DMS153 (cell line): ENCODE data around the gene SH3BGRL3.

ENCODE experiments used
- DNase-seq: peaks from one replicate; lab custom pipeline; 2025; lab: John Stamatoyannopoulos, UW

The SH3BGRL3 gene

GRCh38 chr1:26277719-26278118 lies 2.2 kb upstream of the SH3BGRL3 start:
- no peak for DNase-seq

DNA sequence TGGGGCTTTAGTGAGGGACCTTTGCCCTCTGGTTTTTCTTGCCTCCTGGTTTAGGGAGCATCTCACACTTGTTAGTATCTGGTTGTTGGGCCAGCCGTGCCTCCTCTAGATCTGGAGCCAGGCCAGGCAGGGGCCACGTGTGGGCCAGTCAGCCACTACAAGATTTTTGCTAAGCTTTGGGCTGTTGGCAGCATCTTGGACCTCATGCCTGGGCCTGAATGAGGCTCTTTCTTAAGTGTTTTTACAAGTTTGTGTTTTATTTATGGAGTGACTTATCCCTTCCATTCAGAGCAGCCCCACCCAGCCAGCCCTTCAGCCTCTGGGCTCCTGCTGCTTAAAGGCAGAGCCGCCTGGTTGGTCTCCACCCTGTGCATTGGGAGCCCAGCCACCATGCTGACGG lies 1.6 kb upstream of the SH3BGRL3 start:
- DNase-seq: no peak

DNA sequence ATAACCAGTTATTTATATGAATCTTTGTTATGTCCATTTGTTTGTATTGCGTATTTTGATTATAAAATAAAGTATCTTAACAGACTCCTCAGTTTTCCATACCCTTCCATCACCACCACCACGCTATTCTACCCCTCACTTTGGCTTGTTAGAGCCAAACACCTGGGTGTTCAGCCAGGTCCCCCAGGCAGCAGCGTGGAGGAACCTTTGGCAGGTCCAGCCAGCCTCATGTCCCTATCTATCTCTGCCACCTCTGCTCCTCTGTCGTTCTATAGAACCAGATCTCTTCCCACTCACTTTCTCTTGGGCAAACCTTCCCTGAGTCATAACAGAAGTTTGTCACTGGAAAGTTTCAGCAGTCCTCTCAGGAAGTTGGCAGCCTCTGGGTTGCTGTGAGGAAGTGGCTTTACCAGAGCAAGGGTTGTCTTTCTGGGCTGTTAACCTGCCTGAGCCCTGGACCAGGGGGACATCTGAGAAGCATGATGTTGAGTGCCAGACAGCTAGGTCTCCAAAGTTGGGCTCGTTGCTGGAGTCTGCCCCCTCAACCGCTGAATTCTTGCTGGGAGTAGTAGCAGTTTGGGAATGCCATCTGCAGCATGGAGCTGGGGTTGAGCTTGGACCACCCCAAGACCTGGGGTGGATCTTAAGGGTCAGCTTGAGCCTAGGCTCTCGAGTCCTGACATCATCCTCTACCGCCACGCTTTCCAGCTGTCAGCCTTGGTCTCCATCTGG lies 996 bp upstream of the SH3BGRL3 start:
- no peak for DNase-seq

DNA sequence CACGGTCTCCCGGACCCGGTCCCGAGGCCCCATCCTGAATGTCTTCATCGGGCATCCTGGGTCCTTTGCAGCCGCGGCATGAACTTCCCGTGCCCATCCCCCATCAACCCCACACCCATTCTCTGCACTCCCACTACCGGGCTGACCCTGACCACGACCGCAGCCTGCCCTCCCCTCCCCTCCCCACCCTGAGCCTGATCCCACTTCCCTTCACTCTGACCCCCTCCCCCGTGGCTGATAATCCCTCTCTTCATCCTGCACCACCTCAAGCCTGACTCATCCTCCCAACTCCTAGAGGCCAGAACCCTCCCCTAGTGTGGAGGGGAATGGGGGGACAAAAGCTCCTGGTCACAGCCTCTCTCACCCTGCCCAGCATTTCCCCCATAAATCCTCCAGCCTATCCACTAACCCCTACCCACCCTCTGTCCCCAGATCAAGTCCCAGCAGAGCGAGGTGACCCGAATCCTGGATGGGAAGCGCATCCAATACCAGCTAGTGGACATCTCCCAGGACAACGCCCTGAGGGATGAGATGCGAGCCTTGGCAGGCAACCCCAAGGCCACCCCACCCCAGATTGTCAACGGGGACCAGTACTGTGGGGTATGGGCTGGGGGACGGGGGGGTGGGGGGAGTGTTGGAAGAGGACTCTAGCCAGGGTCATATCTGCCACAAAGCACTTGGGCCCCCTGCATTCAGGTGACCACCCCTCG lies 602 bp downstream of the SH3BGRL3 start:
- no peak for DNase-seq

GRCh38 chr1:26281091-26281958 lies 1.4 kb downstream of the SH3BGRL3 start:
- no peak for DNase-seq

- no peak for DNase-seq
Observed at GRCh38 chr1:26281971-26282370, 2.1 kb downstream of the SH3BGRL3 start.

GRCh38 chr1:26282401-26282918 lies 2.6 kb downstream of the SH3BGRL3 start:
- DNase-seq: no peak

- DNase-seq: no peak
Observed at GRCh38 chr1:26283279-26283853, 3.5 kb downstream of the SH3BGRL3 start.

DNA sequence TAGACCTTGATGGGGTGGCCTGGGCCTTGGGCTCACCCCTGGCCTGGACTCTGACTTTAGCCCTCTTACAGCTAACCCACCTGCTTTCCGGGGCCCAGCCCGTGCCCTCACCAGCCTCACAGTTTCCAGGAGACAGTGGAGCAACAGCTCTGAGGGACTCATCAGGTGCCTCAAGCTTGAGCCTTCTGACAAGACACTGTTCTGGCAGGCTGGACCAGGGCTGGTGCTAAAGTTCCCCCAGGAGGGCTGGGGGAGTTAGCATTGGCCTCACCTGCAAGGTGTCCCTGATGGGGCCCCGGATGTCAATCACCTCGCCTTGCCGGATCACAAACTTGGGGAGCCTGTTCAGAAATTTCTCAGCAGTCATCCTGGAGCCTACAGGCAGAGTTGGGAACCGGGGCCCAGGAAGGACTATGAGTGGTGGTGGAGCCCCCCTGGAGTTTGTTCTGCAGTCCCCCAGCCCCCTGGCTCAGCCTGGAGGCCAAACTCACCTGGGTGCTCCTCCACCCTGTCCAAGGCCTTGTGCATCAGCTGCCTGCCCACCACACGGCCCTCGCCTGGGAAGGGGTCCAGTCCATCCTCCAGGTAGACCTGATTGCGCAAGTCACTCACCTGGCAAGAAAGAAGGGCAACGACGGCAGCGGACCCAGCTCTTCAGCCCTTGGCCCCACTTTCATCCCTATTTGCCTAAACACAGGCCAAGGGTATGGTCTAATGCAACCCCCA lies 4.1 kb downstream of the SH3BGRL3 start:
- DNase-seq: no peak

DNA sequence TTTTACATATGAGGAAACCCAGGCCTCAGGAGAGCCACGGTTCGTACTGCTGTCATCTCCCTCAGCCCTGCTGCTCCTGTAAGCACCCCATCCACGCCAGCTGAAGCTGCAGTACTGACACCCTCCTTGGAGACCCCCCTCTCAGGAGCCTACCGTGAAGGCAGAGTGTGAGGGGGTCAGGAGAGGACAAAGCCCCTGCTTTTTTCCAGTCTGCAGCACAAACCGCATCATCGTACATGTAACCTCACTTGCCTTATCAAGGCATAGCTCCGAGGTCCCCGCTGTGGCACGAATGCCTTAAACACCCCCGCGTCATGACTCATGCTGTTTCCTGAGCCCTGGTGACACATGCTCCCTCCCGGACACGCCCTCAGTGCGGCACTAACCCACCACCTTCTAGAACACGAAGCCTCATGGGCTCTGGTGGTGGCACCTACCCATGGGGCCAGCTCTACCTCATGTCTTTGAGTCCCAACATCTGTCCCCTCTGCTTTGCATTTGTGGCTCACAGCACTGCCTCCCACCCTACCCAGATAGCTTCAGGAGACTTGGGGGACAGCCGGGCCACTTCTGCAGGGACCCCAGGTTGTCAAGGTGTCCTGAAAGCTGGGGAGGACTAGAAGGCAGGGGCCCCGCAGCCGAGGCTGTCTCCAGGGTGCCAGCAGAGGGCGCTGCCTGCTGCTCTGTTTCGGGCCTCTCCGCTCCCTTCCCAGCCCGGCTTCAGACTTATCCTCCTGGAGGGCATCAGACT lies 4.9 kb downstream of the SH3BGRL3 start:
- DNase-seq: no peak

DNA sequence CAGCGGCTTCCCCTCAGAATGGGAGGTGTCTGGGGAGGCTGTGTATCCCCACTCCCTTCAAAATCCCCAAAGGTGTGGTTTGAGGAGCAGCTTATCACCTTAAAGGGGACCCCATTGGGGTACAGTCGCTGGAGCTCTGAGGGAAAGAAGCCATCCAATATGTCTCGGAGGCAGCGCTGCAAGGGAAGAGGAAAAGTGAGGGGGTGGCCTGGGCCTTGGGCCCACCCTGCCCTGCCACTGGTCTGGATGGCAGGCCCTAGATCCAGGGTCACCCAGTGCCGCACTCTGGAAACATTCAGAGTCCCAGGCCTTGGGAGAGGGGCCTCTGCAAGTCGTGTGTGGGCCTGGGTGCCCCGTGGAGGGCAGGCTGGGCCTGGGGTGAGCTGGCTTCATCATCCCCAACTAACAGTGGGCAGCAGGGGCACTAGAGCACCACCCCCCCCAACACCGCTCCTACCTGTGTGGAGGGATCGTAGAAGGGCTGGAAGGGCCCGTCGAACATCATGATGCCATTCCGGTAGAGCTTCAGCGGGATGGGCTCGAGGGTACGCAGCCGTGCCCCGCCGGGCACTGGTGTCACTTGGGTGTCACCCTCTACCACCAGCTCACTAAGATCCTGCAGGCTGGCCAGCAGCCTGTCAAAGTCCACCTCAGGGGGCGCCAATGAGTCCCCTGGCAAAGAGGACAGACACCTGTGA lies 5.6 kb downstream of the SH3BGRL3 start:
- DNase-seq: no peak

DNA sequence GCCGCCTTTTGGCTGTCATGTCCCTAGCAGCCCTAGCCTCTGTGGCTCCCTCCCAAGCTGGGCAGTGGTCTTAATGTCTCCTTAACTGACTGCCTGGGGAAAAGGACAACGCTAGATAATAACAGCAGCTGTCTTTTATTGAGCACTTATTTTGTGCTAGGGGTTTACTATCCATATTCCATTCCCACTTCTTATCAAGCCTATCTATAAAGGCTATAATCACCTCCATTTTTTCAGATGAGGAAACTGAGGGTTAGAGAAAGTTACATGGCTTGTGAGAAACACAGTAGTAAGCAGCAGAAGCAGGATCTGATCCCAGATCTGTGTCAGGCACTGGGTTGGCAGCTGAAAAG lies 6.2 kb downstream of the SH3BGRL3 start:
- no peak for DNase-seq

DNA sequence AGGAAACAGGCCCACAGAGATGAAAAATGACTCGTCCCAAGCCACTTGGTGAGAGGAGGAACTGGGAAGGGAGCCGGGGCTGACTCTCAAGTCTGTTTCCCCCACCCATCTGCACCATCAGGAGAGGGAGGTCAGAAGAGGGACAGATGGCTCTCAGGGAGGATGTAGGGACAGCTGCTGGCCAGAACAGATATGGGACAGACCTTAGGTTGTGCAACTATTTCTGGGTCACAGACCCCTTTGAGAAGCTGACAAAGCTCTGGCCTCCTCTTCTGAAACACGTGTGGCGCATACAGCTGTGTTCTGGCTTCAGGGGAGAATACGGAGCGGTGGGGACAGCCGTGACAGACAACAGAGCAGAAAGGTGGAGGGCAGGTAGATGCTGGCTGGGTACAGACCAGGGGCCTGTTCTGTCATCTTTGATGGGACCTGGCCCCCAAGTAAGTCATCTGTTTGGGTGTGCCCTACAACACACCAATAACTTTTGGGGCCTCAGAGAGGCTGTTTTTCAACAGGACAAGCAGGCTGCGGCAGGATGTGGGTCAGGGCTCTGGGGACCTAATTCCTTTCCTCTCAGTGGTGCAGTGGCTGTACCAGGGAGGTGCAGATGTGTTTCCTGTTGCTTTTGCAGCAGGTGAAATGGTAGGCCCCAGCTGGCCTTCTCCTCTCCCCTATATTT lies 7.3 kb downstream of the SH3BGRL3 start:
- no peak for DNase-seq

- DNase-seq: no peak
Observed at GRCh38 chr1:26287811-26288210, 7.9 kb downstream of the SH3BGRL3 start.

- DNase-seq: no peak
Observed at GRCh38 chr1:26288311-26288941, 8.5 kb downstream of the SH3BGRL3 start.

DNA sequence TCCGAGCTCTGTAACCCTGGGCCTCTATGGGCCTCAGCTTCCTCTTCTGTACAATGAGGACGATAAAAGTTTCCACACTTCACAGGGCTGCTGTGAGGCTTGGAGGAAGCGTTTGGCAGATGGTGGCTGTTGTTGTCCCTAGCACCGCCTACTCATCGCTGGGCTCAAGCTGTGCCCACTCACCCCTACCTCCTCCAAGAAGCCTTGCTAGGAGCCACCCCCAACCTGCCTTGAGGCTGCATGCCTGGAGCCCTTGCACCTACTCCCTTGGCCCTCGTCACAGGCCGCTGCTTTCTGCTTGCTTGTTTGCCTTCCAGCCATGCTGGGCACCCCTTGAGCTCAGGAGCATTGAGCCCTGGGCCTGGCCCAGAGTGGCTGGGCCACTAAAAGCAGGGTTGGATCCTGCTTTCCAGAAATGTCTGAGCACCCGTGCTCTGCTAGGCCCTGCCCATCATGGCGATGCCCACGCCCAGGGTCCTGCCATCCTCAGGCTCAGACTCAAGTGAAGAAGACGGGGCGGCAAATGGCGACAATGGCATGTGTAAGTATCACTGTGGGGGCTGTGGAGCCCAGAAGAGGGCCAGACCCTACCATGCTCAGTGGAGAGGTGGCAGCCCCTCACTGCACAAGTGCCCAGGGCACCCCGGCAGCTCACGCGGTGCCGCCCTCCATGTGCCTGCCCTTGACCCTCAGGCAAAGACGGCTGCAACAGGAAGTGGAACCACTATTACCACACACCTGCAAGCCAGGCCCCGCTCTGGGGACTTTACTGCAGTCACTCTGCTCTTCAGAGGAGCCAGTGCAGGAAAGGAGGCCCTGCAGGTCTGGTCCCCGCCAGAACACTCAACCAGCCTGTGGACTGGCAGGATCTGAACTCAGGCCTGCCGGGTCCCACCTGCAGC lies 9.5 kb downstream of the SH3BGRL3 start:
- DNase-seq: no peak

DNA sequence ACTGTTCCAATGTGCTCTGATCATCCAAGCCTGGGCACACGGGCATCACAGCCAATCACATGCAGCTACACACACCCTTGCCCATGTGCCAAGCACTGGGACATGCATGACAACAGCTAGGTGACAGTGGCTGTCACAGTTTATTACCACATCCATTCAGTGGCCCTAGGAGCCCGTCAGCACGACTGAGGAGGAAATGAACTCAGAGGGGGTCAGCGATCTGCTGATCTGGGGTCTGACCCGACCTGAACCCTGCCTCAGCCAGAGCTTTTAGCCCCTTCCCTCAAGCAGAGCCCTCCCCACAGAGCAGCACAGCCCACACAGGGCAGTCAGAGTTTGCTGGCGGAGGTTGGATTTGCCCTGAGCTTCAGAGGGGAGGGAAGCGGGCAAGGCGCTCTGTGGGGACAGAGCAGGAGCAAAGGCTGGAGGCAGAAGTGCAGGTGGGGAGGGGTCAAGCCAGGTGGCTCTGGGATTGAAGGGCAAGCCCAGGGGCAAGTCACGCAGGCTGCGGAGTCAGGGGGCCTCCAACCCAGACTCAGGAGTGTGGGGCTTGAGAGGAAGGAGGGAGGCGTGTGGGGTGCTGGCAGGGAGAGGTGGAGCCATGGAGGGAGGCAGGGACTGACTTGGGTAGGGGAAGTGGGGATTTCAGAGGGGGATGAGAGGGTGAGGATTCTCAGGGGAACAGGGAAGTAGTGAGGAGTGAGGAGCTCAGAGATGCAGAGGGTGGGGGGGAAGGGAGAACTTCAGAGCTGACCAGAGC lies 10.4 kb downstream of the SH3BGRL3 start:
- no peak for DNase-seq
